DMS 273 (cell line): ENCODE data around the gene BARHL2.

ENCODE experiments used
- DNase-seq: peaks from one replicate; lab custom pipeline; 2025; ENCODE audit not compliant: unreplicated experiment; lab: John Stamatoyannopoulos, UW

Gene BARHL2

DNA sequence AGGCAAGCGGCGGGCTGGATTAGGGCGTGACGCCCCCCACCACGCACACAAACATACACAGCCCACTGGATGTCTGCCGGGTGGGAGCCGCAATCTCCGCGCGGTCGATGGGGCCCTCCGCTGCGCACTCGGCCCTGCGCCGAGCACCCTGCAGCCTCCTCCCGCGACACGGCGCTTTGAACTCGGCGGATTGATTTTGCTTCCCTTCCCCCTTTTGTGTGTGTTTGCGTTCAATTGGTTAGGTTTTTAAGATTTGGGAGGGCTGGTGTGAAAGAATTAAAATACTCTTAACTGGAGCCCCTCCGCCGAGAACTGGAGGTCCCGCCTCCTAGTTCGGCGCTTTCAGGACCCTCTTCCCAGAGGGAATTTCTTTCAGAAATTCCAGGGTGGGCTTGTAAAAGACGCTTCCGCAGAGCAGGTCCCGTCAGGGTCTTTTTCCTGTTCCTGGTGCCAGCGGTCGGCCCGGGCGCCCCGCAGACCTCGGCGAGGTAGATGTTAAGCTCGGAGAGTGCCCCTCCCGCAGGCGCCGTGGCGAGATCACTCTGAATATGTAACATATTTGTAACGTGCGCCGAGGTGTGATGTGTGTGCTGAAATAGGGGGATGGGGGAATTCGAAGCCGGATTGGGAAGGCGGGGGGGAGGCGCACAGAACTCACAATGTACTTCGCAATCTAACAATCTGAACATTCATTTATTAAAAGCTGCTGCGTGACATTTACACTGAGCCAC, 8.0 kb upstream of the BARHL2 start:
- DNase-seq: peak; percentile 49

DNA sequence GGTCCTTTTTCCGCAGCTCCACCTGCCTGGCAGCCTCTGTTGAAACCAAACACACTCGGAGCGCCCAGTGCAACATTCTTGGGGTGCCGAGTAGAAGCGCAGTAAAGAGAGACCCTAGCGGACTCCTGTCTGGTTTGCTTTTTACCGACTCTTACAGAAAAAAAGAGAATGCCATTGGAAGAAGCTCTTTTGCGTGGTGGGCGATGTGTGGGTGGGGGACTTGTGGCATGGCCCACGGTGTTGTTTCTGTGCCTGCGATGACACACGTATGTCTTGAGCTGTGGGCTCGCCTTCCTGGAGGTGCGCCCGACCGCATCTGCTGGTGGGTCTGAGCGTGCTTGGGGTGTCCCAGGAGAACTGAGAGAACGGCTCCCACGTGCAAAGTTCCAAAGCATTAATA, 7.3 kb upstream of the BARHL2 start:
- peak; percentile 39 for DNase-seq

DNA sequence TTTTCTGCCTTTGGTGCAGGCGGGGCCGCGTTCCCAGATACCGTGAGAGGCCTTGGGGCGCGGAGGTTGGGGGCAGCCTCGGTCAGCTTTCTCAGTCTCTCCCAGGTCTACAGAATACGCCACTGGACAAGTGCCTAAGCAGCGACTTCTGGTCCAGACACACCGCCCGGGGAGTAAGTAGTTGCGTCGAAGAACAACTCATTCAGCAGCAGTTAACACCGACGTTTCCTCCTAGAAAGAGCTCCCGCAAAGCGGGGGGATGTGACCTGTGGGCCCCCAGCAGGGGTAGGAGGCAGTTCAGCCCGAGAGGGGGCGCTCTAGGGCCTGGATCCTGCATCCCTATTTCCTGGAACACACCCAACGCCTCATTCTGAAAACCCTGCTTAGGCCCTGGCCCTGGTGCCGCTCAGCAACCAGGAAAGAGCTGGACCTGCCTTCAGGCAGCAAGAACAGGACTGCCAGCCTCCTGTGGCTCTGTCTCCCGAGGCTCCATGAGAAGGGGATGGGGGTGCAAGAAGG, 6.5 kb upstream of the BARHL2 start:
- DNase-seq: peak; percentile 49

- no peak for DNase-seq
These were observed 5.9 kb upstream of the BARHL2 start for GRCh38 chr1:90722874-90723589.

GRCh38 chr1:90721210-90722194, 4.4 kb upstream of the BARHL2 start:
- DNase-seq: peak; percentile 90

DNA sequence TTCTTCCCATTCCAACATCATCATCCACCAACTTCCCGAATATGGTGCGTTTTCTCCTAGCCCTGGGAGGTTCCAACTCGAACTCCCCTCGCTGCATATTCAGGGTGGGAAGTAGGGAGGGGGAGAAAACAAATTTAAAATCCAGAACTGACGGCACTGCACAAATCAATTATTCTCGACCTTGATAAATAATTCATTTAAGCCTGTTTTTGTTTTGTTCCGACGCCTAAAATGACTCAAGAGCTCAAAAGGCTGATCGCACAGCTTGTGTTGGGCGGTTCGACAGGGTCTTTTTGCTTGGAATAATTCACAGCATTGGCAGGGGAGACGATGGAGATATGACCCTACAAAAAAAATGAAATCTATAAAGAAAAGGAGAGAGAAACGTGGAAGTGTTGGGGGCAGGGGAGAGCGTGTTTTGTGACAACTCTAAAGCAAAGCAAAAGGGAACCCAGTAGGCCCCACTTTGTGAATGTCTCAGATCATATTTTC, 3.1 kb upstream of the BARHL2 start:
- DNase-seq: no peak

DNA sequence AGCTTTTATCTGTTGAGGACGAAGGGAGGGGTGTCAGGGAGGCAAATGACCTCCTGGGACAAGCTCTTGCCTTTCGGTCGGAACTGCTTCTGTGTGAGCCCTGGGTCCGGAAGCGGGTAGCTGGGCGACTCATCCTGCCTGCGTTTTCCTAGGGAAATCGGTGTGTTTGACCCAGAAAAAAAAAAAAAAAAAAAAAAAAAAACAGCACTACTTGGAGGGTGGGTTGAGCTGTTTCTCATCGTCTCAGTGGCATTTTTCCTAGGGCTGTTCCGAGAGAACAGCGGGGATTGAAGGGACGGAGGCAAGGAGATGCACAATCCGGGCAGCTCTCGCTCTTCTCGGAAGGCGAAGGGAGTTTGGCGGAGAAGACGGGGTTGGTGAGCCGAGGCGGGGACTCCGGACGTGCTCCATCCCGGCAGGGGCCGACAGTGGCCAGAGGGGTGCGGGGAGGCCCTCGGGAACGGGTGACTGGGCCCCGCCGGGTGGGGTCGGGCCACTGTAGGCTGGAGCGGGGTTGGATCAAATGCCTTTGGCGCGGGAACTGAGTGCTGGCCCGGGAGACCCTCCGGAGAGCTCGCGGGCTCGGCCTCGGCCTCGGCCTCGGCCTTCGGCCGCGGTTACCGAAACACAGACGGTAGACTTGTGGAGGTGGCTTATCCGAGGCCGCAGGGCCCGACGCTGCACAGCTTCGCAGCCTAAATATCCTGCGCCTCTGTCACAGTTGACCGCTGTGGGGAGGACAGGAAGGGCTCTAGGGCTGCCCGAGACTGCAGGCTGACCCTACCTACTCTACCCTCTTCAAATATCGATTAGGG, 2.4 kb upstream of the BARHL2 start:
- DNase-seq: no peak

GRCh38 chr1:90718411-90719329, 1.6 kb upstream of the BARHL2 start:
- peak; percentile 77 for DNase-seq

DNA sequence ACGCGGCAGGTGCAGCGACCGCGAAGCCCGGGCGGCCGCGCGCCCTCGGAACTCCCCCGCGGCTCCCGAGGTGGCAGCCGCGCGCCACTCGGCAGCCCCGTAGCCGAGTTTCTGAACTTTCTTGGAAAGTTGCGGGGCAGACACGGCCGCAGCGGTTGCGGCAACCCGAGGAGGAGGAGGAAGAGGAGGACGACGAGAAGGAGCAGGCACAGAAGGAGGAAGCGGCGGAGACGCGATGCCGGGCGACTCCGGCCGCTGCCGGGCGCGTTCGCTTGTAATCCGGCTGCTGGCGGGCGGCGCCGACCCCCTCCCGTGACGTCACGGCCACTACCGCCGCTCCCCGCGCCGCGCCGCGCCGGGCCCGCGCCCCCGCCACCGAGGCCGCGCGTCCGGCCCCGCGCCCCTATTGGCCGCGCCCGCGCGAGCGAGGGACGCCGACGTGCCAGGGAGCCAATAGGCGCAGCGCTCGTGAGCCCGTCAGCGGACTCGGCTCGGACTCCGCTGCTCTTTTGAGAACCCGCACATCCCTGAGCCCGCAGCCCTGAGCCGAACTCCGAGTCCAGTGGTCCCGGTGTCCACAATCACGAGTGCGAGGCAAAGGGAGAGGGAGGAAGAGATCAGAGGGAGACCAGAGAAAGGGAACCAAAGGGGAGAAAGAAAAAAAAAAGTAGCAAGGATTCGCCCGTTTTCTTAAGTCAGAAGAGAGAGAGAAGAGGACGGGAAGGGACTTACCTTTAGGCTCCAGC, 736 bp upstream of the BARHL2 start:
- peak; percentile 97 for DNase-seq

GRCh38 chr1:90717356-90717664, 208 bp upstream of the BARHL2 start:
- peak; percentile 87 for DNase-seq

DNA sequence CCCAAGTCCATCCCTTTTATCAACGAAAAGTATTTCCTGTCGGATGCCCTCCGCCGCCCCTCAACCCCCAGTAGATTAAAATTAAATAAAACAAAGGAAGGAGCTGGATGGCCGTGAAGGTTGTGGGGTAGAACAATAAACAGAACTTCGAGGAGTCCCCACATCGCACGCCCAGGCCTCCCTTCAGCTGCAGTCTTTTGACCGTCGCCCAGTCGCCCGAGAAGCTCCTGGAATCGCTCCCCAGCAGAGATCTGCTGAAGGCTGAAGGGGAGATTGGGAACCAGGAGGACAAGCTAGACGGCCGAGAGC, 905 bp downstream of the BARHL2 start:
- no peak for DNase-seq

DNA sequence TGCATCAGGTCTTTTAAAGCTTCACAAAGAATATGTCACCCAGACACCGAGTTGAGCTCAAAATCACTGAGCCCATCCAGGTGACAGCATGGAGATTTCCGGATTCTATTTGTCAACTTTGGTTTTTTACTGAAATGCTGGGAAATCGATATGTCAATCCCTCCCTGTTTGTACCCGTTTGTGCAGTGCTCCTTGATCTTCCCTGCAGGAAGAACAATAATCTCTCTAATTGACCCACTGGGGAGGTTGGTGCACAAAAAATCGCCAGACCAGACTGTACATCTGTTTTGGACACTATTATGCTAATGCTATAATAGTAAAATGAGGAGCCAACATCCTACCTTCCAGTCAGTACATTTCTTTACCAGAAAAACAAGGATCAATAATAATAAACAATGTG, 1.8 kb downstream of the BARHL2 start:
- DNase-seq: no peak

DNA sequence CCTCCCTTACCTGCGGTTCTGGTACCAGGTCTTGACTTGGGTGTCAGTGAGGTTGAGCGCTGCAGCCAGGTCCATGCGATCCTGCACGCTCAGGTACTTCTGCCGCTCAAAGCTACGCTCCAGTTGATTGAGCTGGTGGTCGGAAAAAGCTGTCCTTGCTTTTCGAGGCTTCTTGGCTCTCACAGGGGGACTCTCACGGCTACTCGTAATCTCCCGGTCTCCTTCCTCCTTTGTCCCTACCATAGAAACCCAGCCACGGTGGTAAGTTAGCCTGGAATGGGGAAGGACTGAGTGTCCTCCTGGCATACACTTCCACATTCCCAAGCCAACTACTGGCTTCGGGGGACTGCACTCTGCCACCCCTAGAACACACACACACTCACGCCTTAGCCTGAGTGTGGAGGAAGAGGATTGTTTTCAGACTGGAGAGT, 2.6 kb downstream of the BARHL2 start:
- no peak for DNase-seq

- no peak for DNase-seq
These were observed 3.2 kb downstream of the BARHL2 start for GRCh38 chr1:90713741-90714509.

- DNase-seq: no peak
These were observed 4.0 kb downstream of the BARHL2 start for GRCh38 chr1:90712915-90713730.

GRCh38 chr1:90712153-90712856, 4.8 kb downstream of the BARHL2 start:
- no peak for DNase-seq

- no peak for DNase-seq
These were observed 5.4 kb downstream of the BARHL2 start for GRCh38 chr1:90711696-90712095.
